Erythroblast (primary cell): ENCODE measurements around the gene APELA.
"Not testable (repeated sequence)": the region's sequence is repeated elsewhere in the genome, so short reads cannot be mapped to it uniquely, and the experiment has no call there.

ENCODE experiments used
- DNase-seq, 2 experiments: peaks; one replicate each; lab custom pipeline; 2025; lab: John Stamatoyannopoulos, UW
- GATA1 ChIP-seq: IDR thresholded peaks from 2 replicates; pipeline ENCODE4 v1.6.1; 2011; ENCODE audit warnings: low read depth, mild to moderate bottlenecking, control low read depth, low read length, moderate library complexity
- POLR2A ChIP-seq: IDR thresholded peaks from 2 replicates; pipeline ENCODE4 v1.6.1; 2011; ENCODE audit warnings: mild to moderate bottlenecking, low read length

APELA gene

DNA sequence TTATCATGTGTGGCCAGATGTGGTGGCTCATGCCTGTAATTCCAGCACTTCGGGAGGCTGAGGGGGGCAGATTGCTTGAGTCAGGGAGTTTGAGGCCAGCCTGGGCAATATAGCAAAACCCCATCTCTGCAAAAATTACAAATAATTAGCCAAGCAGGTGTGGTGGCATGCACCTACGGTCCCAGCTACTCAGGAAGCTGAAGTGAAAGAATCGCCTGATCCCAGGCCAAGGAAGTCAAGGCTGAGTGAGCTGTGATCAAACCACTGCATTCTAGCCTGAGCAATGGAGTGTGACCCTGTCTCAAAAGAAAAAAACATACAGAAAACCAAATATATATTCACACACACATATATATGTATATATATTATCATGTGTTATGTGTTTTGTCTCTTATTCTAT lies 15.0 kb downstream of the APELA start:
- DNase-seq: no peak
- TF ChIP-seq GATA1 (no peak), POLR2A (no peak)

DNA sequence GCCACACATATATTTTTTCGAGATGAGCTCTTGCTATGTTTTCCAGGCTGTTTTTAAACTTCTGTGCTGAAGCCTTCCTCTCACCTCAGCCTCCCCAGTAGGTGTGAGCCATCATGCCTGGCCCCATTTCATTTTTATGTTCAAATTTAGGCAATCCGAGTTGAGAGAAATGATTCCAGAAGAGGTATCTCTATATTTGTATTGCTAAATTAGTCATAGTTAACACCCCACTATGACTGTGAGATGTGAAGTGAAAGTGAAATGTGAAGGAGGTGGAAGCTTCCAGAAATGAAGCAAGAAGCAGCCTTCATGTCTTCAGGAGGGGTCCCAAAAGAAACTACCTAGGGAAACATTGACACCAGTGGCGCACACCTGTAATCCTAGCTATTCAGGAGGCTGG lies 17.7 kb downstream of the APELA start:
- DNase-seq: no peak
- no peak for TF ChIP-seq POLR2A
- TF ChIP-seq GATA1: no peak

GRCh38 chr4:164902608-164903007 lies 25.6 kb downstream of the APELA start:
- TF ChIP-seq POLR2A (no peak), GATA1 (no peak)

GRCh38 chr4:164904336-164904735 lies 27.4 kb downstream of the APELA start:
- TF ChIP-seq GATA1 (no peak), POLR2A (no peak)
- no peak for DNase-seq

More at GRCh38 chr4:164902608-164903007, 25.6 kb downstream of the APELA start:
- no peak for DNase-seq

- TF ChIP-seq POLR2A (no peak), GATA1 (no peak)
- DNase-seq: no peak
Observed at GRCh38 chr4:164904941-164905340, 28.0 kb downstream of the APELA start.

DNA sequence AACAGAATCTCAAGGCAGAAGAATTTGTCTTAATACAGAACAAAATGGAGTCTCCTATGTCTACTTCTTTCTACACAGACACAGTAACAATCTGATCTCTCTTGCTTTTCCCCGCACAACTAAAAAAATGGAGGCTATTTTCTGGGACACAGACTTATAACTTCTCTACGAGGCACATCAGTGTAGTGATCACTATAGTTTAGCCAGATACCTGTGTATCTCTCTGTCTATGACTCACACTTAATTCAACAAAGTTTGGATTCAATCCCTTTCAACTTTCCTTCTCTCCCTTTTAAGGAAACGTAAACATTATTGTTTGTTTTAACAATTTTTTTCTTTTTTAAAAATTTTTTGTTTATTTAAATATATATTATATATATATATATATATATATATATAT lies 29.4 kb downstream of the APELA start:
- TF ChIP-seq POLR2A: no peak
- TF ChIP-seq GATA1: no peak
- no peak for DNase-seq

DNA sequence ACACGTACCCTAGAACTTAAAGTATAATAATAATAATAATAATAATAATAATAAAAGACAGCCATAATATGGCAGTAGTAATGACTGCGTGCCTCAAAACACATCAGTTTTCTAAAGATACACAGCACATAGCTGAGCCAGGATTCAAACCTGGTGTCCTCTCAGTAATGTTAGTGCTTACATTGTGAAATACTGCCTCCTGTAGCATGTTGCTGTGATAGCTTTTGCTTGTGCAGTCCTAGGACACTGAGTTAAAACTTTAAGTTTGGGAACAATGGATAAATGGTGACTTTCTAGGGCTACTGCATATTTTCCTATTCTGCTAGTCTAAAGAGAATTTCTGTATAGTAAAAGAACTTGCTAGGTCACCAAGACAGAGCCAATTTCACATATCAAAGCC lies 36.5 kb downstream of the APELA start:
- DNase-seq: not testable (repeated sequence)

DNA sequence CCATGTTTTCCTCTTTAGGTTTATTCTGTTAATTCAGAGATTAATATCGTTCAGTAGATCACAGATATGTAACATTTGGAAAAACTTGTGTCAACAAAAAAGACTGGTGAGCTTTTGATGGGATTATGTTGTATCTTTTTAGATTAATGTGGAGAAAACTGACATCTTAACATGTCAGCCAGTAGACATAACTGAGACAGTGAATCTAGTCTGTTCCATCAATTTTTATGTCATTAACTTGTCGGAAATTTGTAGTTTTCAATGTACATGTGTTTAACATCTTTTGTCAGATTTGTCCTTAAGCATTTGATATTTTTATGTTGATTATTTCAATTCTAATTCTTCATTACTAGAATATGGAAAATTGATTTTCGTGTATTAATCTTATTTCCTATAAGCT lies 42.0 kb downstream of the APELA start:
- no peak for TF ChIP-seq POLR2A
- TF ChIP-seq GATA1: no peak
- no peak for DNase-seq

DNA sequence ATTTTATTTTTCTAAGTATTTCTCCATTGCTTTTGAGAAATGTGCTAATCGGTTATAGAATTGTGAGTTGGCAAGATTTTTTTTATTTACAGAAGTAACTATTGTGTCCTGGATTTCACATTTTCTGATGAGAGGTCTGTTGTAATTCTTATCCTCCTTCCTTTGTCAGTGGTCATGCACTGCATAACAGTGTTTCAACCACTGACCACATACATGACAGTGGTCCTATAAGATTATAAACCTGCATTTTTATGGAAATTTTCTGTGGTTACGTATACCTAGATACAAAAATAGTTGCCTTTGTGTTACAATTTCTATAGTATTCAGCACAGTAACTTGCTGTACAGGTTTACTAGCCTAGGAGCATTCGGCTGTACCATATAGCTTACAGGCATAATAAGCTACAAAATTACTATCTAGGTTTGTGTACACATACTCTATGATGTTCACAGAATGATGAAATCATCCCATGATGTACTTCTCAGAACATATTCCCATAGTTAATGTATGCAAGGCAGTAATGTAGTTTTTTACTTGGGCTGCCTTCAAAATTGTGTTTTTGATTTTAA lies 47.8 kb downstream of the APELA start:
- TF ChIP-seq GATA1 (no peak), POLR2A (no peak)
- DNase-seq: no peak

DNA sequence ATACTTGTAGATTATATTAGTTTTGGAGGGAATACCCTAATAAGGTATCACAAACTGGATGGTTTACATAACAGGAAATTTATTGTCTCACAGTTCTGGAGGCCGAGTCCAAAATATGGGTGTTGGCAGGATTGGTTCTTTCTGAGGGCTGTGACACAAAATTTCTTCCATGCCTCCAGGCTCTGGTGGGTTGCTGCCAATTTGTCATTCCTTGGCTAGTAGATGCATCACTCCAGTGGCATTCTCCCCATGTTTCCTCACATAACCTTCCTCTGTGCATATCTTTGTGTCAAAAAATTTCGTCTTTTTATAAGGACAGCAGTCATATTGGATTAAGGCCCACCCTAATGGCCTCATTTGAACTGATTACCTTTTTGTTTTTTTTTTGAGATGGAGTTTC lies 49.3 kb downstream of the APELA start:
- no peak for TF ChIP-seq GATA1
- no peak for TF ChIP-seq POLR2A
- DNase-seq: no peak

- not testable (repeated sequence) for DNase-seq
Observed at GRCh38 chr4:164927101-164927500, 50.1 kb downstream of the APELA start.

DNA sequence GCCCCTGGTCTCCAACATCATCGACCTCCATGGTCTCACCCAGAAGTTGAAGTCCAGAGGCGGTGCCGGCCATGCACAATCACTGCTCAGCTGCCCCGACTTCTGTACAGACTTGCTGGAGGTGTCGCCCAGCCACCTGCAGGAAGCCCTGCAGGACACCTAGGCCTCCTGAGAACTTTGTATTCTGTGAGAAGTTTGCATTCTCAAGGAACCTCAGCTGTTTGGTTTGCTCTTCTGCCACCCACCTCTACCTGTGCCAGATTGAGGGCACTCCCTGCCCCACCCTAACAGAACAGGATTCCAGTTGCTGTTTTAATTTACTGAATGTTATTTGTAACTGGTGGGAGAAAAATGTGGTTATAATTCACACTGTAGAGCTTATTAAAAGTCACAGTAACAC lies 53.7 kb downstream of the APELA start:
- DNase-seq: no peak
- TF ChIP-seq POLR2A: no peak
- TF ChIP-seq GATA1: no peak

DNA sequence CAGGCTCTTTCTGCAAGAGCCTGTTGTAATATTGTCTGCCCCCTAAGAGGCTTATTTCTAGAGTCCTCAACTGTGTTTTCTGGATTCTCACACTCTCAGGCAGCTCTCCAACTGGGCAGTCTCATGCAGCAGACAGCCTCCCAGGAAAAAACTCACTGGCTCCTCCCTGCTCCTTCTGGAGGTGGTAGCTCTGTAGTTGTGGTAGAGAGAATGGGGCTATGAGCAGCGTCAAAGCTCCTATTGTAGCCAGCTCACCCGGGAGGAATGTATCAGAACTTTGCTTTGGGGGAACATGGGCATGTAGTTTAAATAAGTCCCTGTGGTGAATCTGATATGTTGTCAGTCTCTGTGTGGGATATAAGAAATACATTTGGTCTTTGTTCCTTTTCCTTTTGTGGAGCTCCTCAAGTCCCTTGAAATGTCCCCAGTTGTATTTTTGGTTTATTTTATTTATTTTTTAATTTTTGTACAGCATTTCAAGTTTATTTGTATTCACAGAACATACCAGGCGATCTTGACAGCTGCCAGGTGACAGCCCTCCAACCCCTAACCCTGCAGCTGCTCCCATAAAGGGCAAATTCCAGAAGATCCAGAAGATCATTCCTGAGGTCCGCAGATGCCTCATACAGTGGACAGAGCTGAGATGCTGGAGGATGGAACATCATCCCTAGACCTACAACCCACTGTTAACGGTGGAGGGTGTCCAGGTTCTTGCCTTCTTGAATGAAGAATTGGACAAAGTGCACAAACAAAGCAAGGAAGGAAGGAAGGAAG lies 54.8 kb downstream of the APELA start:
- DNase-seq: no peak
- no peak for TF ChIP-seq GATA1
- no peak for TF ChIP-seq POLR2A

GRCh38 chr4:164933244-164933643 lies 56.3 kb downstream of the APELA start:
- DNase-seq: no peak
- no peak for TF ChIP-seq GATA1

GRCh38 chr4:164935363-164935762 lies 58.4 kb downstream of the APELA start:
- no peak for DNase-seq
- no peak for TF ChIP-seq POLR2A
- no peak for TF ChIP-seq GATA1

- not testable (repeated sequence) for DNase-seq
Observed at GRCh38 chr4:164935865-164936606, 59.1 kb downstream of the APELA start.
